Raji (cell line): ENCODE data around the gene TNRC18.

Experiments
- POLR2A ChIP-seq: IDR thresholded peaks from 2 replicates; pipeline ENCODE4 v1.6.1; 2011; ENCODE audit warnings: low read depth, low read length, control low read depth; ENCODE audit not compliant: insufficient read depth

TNRC18 gene

DNA sequence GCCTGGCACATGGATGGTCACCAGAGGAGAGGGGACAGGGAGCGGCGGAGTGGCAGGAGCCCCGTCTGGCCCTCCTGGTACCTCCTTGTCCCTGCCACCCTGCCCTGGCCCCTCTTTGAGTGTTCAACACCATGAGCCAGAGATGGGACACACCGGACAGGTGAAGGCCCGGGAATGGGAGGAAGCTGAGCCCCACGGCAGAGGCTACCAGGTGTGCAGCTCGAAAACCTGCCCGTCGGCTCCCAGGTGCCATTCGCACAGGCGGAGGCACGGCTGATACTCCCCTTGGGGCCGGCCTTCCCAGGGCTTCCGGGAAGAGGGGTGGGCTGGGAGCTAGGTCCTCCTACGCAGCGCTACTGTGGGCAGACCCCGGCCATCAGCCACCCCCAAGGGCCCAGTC, 44.1 kb downstream of the TNRC18 start:
- no peak for TF ChIP-seq POLR2A

- TF ChIP-seq POLR2A: no peak
These were observed 45.8 kb downstream of the TNRC18 start for GRCh38 chr7:5377816-5378215.

DNA sequence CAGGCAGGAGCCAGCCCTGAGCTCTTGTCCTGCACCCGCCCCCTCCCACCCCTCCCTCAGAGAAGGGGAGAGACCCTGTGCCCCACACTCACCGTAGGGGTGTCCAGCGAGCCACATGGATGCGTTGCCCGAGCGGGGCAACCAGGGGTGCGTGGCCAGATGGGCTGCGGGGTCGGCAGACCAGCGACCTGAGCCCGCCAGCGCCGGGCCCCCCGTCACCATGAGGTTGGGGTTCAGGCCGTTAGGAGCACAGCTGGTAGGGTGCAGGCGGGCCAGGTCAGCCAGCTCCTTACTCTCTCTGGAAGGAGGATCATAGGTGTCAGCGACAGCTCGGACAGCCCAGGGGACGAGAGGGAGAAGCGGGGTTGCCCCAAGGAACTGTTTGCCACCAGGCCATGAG, 46.4 kb downstream of the TNRC18 start:
- no peak for TF ChIP-seq POLR2A

DNA sequence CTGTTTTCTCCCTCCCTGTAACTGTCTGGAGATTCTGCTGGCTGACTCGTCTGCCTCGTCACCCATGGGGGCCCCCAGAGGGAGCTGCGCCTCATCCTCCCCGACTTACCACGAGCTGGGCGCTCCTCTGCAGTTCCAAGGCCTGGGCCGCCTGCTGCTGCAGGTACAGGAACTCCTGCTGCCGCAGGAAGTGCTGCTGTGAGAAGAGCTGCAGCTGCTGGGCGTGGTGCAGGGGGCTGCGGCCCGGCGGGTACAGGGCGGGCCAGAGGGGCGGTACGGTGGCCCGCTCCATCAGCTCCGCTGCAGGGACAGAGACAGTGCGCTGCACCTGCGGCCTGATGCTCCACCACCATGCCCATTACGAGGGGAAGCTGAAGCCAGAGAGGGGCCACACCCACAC, 47.7 kb downstream of the TNRC18 start:
- no peak for TF ChIP-seq POLR2A

- TF ChIP-seq POLR2A: no peak
These were observed 49.2 kb downstream of the TNRC18 start for GRCh38 chr7:5374464-5374863.

- no peak for TF ChIP-seq POLR2A
These were observed 50.3 kb downstream of the TNRC18 start for GRCh38 chr7:5373300-5373699.

- no peak for TF ChIP-seq POLR2A
These were observed 52.9 kb downstream of the TNRC18 start for GRCh38 chr7:5370454-5371353.

- TF ChIP-seq POLR2A: no peak
These were observed 56.0 kb downstream of the TNRC18 start for GRCh38 chr7:5367661-5368060.

DNA sequence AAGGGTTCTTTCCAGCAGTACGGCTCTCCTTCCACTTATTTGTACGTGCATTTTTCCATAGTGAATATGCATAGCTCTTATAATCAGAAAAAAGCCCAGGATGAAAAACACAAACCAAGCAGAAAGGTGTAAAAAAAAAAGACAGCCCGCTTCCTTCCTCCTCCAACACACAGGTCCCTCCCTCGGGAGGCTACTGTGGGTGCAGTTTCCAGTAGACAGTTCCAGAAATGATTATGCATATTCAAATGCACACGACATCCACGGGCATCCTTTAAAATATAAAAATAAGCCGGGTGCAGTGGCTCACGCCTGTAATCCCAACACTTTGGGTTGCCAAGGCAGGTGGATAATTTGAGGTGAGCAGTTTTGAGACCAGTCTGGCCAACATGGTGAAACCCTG, 59.9 kb downstream of the TNRC18 start:
- TF ChIP-seq POLR2A: no peak

- TF ChIP-seq POLR2A: no peak
These were observed 61.2 kb downstream of the TNRC18 start for GRCh38 chr7:5362466-5362865.

- TF ChIP-seq POLR2A: no peak
These were observed 62.0 kb downstream of the TNRC18 start for GRCh38 chr7:5361446-5362127.

GRCh38 chr7:5360971-5361370, 62.7 kb downstream of the TNRC18 start:
- TF ChIP-seq POLR2A: no peak

- TF ChIP-seq POLR2A: no peak
These were observed 63.2 kb downstream of the TNRC18 start for GRCh38 chr7:5360451-5360850.

GRCh38 chr7:5359344-5359743, 64.3 kb downstream of the TNRC18 start:
- no peak for TF ChIP-seq POLR2A

DNA sequence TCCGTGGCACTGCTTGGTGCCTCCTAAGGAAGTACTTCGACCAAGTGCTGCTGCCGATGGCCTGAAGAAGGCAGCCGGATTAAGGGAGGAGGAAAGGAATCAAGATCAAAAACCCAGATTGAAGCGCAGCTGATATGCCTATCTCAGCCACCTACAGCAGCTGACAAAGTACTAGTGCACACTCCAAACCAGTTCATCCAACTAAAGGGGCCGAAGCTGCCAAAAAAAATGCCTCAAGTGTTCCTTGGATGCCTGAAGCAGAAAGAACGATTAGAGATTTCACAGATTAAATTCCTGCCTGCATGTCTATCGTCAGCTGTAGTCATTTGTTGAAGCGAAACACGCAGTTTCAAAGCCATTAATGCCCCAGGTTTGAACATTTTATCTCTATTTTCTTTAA, 65.7 kb downstream of the TNRC18 start:
- TF ChIP-seq POLR2A: no peak

DNA sequence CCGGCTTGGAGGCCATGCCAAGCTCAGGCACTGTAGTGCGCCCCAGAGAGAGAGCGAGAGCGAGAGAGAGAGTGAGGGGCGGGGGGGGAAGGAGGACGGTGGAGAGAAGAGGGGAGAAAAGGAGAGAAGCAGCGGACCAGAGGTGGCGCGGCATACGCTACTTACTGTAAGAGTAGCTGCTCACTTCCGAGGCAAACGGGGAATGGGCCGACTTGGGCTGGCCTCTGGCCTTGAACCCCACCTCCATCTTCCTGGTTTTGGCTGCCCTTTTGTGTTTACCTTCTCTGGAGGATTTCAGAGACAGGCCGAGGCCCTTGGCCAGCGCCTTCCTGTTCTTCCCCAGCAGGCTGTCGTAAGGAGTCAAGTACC, 66.9 kb downstream of the TNRC18 start:
- TF ChIP-seq POLR2A: no peak

GRCh38 chr7:5354460-5355232, 69.0 kb downstream of the TNRC18 start:
- no peak for TF ChIP-seq POLR2A
